A673 (cell line): ENCODE measurements around the gene PIGH. TPM values are rescaled to one million over a fixed set of nuclear protein-coding genes. Genes with fewer than 3 reads are reported as not detected.

Experiments used
- BruUV-seq: library from RNA; stranded (reverse); fragments of 400-500 nt; replicated peaks from 2 replicates; lab custom pipeline; 2021; lab: Mats Ljungman, UMichigan
- CTCF ChIA-PET: fragments of 300-600 bp; sonication (Branson Sonifier 250); formaldehyde crosslinking; loops from one replicate; lab custom pipeline; 2022; ENCODE audit warnings: antibody characterized with exemption; lab: Charles Lee
- POLR2A ChIA-PET: fragments of 300-600 bp; sonication (Branson Sonifier 250); formaldehyde crosslinking; loops from one replicate; lab custom pipeline; 2022; ENCODE audit warnings: antibody characterized with exemption; ENCODE audit not compliant: low non-redundant PET; lab: Charles Lee
- DNase-seq: peaks from one replicate; pipeline ENCODE4 v3.0.0-alpha.2; 2015; ENCODE audit warnings: low spot score
- H3K27ac ChIP-seq: fragments of 200-600 bp; sonication (generic); 2 replicates; pipeline ENCODE4 v1.5.1; 2016; ENCODE audit warnings: mixed run types, low read depth, mild to moderate bottlenecking, mixed read lengths, antibody characterized with exemption, low read length; ENCODE audit not compliant: poor library complexity, severe bottlenecking
- H3K27me3 ChIP-seq: fragments of 200-600 bp; sonication (generic); replicated peaks from 2 replicates; pipeline ENCODE4 v1.6.1; 2017; ENCODE audit warnings: mixed run types, low read depth, mild to moderate bottlenecking, mixed read lengths, antibody characterized with exemption, low read length; ENCODE audit not compliant: insufficient read depth, poor library complexity
- H3K36me3 ChIP-seq: fragments of 200-600 bp; sonication (generic); 2 replicates; pipeline ENCODE4 v1.6.1; 2016; ENCODE audit warnings: mixed run types, mild to moderate bottlenecking, mixed read lengths, antibody characterized with exemption, low read length; ENCODE audit not compliant: insufficient read depth, poor library complexity, severe bottlenecking
- H3K4me1 ChIP-seq: fragments of 200-600 bp; sonication (generic); 2 replicates; pipeline ENCODE4 v1.6.1; 2017; ENCODE audit warnings: mixed run types, mild to moderate bottlenecking, mixed read lengths, antibody characterized with exemption, low read length; ENCODE audit not compliant: insufficient read depth, poor library complexity, severe bottlenecking
- H3K4me3 ChIP-seq: fragments of 200-600 bp; sonication (generic); 2 replicates; pipeline ENCODE4 v1.5.1; 2016; ENCODE audit warnings: low read depth, mixed run types, mild to moderate bottlenecking, mixed read lengths, low read length; ENCODE audit not compliant: poor library complexity, severe bottlenecking
- H3K9me3 ChIP-seq: fragments of 200-600 bp; sonication (generic); 2 replicates; pipeline ENCODE4 v1.6.1; 2016; ENCODE audit warnings: mixed run types, low read depth, mild to moderate bottlenecking, mixed read lengths, antibody characterized with exemption, low read length; ENCODE audit not compliant: poor library complexity, severe bottlenecking
- EZH2 ChIP-seq: fragments of 200-600 bp; sonication (generic); IDR thresholded peaks from 2 replicates; pipeline ENCODE4 v1.6.1; 2017; ENCODE audit warnings: borderline replicate concordance, low read depth, mild to moderate bottlenecking, mixed read lengths, antibody characterized with exemption, low read length; ENCODE audit not compliant: poor library complexity, severe bottlenecking
- intact Hi-C: fragments of 100-400 bp; cut with micrococcal nuclease; formaldehyde crosslinking; loops from one replicate; pipeline ENCODE4 v1.10.0; 2022; ENCODE audit not compliant: unreplicated experiment
- total RNA-seq: library from RNA; stranded (reverse); gene quantifications from 2 replicates; pipeline ENCODE4 v1.2.3, GENCODE V29; 2021
- TF ChIP-seq, protein P1 (sequence below): fragments of 300-800, 200-600 bp; sonication (generic); conservative IDR thresholded peaks from 2 replicates; pipeline ENCODE4 v1.5.1; 2017; ENCODE audit warnings: low read depth, mild to moderate bottlenecking, antibody characterized with exemption, low read length, moderate library complexity, mixed read lengths

The PIGH gene
- total RNA-seq, 1 experiment from 2014 or later = 25.7 TPM

DNA sequence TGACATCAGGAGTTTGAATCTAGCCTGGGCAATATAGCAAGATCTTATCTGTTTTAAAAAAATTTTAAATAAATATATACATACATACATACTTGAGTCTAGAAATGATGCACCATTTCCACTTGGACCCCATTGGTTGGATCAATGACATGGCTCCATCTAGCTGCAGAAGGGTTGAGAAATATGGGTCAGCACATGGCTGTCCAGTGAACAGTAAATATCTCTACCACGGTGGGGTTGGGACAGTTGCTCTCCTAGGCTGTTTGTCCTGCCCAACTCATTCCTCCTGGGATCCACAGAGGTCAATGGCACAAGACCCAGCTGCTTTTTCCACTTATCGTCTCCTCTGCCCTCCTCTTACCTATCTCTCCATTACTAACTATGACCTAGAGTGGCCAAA, 43.4 kb downstream of the PIGH start:
- no peak overlapping the region for H3K27ac ChIP-seq
- BruUV-seq = no TSS peak
- ChIA-PET CTCF (no interaction called here), POLR2A (no interaction called here)
- H3K36me3 ChIP-seq = no peaks in the 10 kb centered on the region
- H3K9me3 ChIP-seq = no peaks in the 10 kb centered on the region
- no peaks in the 10 kb centered on the region for H3K27me3 ChIP-seq
- intact Hi-C loops = no loop called here
- H3K4me3 ChIP-seq = no peak overlapping the region
- TF ChIP-seq EZH2 = no peak
- TF ChIP-seq, protein P1, sequence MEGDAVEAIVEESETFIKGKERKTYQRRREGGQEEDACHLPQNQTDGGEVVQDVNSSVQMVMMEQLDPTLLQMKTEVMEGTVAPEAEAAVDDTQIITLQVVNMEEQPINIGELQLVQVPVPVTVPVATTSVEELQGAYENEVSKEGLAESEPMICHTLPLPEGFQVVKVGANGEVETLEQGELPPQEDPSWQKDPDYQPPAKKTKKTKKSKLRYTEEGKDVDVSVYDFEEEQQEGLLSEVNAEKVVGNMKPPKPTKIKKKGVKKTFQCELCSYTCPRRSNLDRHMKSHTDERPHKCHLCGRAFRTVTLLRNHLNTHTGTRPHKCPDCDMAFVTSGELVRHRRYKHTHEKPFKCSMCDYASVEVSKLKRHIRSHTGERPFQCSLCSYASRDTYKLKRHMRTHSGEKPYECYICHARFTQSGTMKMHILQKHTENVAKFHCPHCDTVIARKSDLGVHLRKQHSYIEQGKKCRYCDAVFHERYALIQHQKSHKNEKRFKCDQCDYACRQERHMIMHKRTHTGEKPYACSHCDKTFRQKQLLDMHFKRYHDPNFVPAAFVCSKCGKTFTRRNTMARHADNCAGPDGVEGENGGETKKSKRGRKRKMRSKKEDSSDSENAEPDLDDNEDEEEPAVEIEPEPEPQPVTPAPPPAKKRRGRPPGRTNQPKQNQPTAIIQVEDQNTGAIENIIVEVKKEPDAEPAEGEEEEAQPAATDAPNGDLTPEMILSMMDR = no peak
- no peaks in the 10 kb centered on the region for H3K4me1 ChIP-seq
- DNase-seq = no peak

DNA sequence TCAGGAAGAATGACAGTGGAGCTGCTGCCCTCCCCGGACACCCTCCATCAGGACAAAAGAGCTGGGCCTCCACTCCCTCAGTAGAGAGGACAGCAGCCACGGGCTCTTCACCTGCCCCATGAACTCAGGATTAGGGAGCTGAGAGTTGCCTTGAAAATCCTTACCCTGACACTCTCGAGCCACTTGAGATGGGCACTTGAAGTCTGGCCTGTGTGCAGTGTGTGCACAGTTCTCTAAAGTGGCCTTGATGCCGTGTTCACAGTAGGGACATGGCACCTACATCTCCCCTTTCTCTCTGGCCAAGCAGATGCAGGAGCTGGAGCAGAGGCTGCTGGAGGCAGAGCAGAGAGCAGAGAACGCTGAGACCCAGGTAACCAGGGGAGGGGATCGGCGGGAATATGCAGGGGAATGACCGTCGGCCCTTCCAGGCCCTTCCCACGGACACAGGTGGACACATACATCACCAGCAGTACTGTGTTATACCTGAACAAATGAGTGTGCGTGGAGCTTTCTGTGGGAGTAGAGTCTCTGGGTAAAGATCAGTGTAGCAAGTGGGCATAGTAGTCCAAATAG, 44.5 kb downstream of the PIGH start:
- Histone ChIP-seq H3K4me1 (no peaks in the 10 kb centered on the region), H3K36me3 (no peaks in the 10 kb centered on the region), H3K9me3 (no peaks in the 10 kb centered on the region), H3K27ac (no peak overlapping the region), H3K4me3 (no peak overlapping the region), H3K27me3 (no peaks in the 10 kb centered on the region)
- BruUV-seq = no TSS peak
- CTCF ChIA-PET = no interaction called here
- TF ChIP-seq EZH2 = no peak
- TF ChIP-seq, protein P1 = no peak
- intact Hi-C loops = no loop called here
- no peak for DNase-seq
- POLR2A ChIA-PET = no interaction called here

DNA sequence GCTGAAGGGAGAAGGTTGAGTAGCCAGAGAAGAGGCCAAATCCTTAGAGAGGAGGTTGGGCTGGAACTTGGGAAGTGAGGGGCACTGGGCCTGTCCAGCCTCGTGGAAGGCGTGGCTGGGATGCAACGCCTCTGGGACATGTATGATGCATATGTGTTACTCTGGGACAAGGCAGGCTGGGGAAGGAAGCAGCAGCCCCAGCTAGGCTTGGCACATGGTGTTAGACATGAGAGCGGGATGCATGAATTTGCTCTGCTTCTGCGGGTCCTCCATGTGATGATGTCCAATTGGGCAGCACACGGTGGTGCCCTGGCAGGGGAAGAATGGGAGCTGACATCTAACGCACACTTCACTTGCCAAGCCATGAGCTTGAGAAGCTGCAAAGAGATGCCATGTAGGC, 45.7 kb downstream of the PIGH start:
- Histone ChIP-seq H3K27ac (no peak overlapping the region), H3K4me1 (no peaks in the 10 kb centered on the region), H3K27me3 (no peaks in the 10 kb centered on the region), H3K4me3 (no peak overlapping the region), H3K36me3 (no peaks in the 10 kb centered on the region), H3K9me3 (no peaks in the 10 kb centered on the region)
- ChIA-PET POLR2A (no interaction called here), CTCF (interaction anchor here (0.9 kb wide), 1 partner anchor 28 kb away, joined by 4 read pairs; no protein-coding TSS in a partner anchor)
- intact Hi-C loops = no loop called here
- DNase-seq = no peak
- BruUV-seq = no TSS peak
- no peak for TF ChIP-seq EZH2

DNA sequence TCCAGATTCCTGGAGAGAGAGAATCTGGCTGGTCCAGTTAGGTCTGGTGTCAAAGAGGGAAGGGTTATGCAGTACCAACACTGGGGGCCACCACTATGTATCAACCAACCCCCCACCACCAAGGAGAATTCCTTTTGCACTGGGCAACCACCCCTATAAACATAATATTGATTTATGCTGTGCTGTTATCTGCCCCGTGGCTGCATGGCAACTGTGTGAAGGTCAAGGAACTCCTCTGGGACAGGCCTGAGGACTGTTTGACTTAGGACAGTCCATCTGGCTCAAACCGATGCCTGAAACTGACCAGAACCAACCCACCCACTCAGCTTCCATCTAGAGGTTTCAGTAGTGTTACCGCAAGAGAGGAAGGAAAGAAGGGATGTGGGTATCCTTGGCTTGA, 46.5 kb downstream of the PIGH start:
- Histone ChIP-seq H3K9me3 (no peaks in the 10 kb centered on the region), H3K36me3 (no peaks in the 10 kb centered on the region), H3K27ac (no peak overlapping the region), H3K27me3 (no peaks in the 10 kb centered on the region), H3K4me1 (no peaks in the 10 kb centered on the region), H3K4me3 (no peak overlapping the region)
- no TSS peak for BruUV-seq
- CTCF ChIA-PET = no interaction called here
- TF ChIP-seq, protein P1 = no peak
- no peak for TF ChIP-seq EZH2
- DNase-seq = no peak
- intact Hi-C loops = no loop called here
- POLR2A ChIA-PET = no interaction called here
